GM12874 (cell line): ENCODE measurements around the gene ARMC10.

ENCODE experiments used
- TF ChIP-seq, protein P1 (sequence below): IDR thresholded peaks from 2 replicates; pipeline ENCODE4 v1.5.1; 2011; ENCODE audit warnings: low read depth, mild to moderate bottlenecking, control low read depth, low read length, moderate library complexity; ENCODE audit not compliant: insufficient read depth

Gene ARMC10

GRCh38 chr7:103075337-103075918 is 488 bp downstream of the ARMC10 start:
- TF ChIP-seq, protein P1, sequence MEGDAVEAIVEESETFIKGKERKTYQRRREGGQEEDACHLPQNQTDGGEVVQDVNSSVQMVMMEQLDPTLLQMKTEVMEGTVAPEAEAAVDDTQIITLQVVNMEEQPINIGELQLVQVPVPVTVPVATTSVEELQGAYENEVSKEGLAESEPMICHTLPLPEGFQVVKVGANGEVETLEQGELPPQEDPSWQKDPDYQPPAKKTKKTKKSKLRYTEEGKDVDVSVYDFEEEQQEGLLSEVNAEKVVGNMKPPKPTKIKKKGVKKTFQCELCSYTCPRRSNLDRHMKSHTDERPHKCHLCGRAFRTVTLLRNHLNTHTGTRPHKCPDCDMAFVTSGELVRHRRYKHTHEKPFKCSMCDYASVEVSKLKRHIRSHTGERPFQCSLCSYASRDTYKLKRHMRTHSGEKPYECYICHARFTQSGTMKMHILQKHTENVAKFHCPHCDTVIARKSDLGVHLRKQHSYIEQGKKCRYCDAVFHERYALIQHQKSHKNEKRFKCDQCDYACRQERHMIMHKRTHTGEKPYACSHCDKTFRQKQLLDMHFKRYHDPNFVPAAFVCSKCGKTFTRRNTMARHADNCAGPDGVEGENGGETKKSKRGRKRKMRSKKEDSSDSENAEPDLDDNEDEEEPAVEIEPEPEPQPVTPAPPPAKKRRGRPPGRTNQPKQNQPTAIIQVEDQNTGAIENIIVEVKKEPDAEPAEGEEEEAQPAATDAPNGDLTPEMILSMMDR = no peak

DNA sequence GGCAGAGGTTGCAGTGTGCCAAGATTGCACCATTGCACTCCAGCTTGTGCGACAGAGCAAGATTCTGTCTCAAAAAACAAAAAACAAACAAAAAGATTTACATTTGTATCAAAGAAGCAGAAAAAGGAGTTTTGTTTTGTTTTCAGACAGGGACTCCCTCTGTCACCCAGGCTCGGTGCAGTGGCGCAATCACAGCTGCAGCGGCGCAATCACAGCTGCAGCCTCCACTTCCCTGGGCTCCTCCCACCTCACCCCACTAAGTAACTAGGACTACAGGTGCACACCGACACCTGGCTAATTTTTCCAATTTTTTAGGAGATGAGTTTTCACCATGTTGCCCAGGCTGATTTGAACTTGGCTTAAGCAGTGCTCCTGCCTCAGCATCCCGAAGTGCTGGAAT is 1.8 kb downstream of the ARMC10 start:
- TF ChIP-seq, protein P1 = no peak

DNA sequence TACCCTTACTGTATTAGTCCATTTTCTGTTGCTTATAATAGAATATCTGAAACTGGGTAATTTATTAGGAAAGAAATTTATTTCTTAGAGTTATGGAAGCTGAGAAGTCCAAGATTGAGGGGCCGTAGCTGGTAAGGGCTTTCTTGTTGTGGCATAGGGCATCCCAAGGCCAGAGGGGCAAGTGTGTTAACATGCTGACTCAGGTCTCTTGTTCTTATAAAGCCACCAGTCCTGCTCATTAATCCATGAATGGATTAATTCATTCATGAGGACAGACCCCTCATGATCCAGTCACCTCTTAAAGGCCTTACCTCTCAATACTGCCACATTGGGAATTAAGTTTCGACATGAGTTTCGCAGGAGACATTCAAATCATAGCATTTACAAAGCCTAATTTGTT is 2.4 kb downstream of the ARMC10 start:
- TF ChIP-seq, protein P1 = no peak

- TF ChIP-seq, protein P1 = no peak
Observed at GRCh38 chr7:103079836-103080235, 4.9 kb downstream of the ARMC10 start.

- TF ChIP-seq, protein P1 = no peak
Observed at GRCh38 chr7:103080923-103081322, 6.0 kb downstream of the ARMC10 start.

DNA sequence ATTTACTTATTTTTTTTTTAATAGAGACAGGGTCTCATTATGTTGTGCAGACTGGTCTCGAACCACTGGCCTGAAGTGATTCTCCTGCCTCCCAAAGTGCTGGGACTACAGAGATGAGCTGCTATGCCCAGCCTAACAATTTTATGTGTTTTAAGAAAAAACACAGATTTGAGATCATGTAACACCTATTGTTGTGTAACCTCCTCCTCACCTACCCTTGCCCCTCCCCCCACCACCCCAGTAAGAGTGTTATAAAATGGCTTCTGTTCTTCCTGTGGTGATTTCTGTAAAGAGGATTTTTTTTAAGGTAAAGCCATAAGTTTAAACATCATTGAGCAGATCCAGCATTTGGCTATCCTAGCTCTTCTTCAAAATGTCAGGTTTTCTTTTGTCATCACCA is 7.6 kb downstream of the ARMC10 start:
- TF ChIP-seq, protein P1 = no peak

- TF ChIP-seq, protein P1 = no peak
Observed at GRCh38 chr7:103083210-103083609, 8.3 kb downstream of the ARMC10 start.
